PC-9 (cell line): Measurements from ENCODE around the gene LRRC55.
"Not testable (repeated sequence)": the region's sequence is repeated elsewhere in the genome, so short reads cannot be mapped to it uniquely, and the experiment has no call there.

ENCODE experiments used
- EZH2 ChIP-seq: fragments of 200-600 bp; sonication (generic); IDR thresholded peaks from 2 replicates; pipeline ENCODE4 v1.8.0; 2017; ENCODE audit warnings: antibody characterized with exemption, low read depth
- TF ChIP-seq, protein P1 (sequence below): fragments of 200-600 bp; sonication (generic); conservative IDR thresholded peaks from 2 replicates; pipeline ENCODE4 v1.6.1; 2017; ENCODE audit warnings: mixed run types, antibody characterized with exemption, mild to moderate bottlenecking, moderate library complexity

DNA sequence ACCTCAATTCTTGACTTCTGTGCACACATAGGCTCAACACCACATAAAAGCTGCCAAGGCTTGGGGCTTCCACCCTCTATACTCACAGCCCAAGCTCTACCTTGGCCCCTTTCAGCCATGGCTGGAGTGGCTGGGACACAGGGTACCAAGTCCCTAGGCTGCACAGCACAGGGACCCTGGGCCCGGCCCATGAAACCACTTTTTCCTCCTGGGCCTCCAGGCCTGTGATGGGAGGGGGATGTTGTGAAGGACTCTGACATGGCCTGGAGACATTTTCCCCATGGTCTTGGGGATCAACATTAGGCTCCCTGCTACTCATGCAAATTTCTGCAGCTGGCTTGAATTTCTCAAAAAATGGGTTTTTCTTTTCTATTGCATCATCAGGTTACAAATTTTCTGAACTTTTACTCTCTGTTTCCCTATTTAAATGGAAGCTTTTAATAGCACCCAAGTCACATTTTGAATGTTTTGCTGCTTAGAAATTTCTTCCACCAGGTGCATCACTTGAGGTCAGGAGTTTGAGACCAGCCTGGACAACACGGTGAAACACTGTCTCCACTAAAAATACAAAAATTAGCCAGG lies 11.9 kb upstream of the LRRC55 start:
- TF ChIP-seq, protein P1, sequence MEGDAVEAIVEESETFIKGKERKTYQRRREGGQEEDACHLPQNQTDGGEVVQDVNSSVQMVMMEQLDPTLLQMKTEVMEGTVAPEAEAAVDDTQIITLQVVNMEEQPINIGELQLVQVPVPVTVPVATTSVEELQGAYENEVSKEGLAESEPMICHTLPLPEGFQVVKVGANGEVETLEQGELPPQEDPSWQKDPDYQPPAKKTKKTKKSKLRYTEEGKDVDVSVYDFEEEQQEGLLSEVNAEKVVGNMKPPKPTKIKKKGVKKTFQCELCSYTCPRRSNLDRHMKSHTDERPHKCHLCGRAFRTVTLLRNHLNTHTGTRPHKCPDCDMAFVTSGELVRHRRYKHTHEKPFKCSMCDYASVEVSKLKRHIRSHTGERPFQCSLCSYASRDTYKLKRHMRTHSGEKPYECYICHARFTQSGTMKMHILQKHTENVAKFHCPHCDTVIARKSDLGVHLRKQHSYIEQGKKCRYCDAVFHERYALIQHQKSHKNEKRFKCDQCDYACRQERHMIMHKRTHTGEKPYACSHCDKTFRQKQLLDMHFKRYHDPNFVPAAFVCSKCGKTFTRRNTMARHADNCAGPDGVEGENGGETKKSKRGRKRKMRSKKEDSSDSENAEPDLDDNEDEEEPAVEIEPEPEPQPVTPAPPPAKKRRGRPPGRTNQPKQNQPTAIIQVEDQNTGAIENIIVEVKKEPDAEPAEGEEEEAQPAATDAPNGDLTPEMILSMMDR, result not testable (repeated sequence)
- TF ChIP-seq EZH2, result not testable (repeated sequence)
